GM10847 (cell line): ENCODE results near the gene PLA2G4B.

ENCODE experiments used
- POLR2A ChIP-seq: IDR thresholded peaks from 2 replicates; pipeline ENCODE4 v1.6.1; 2011; ENCODE audit not compliant: insufficient read length; ENCODE audit errors: extremely low read depth

PLA2G4B gene

GRCh38 chr15:41892621-41893421, 54.2 kb downstream of the PLA2G4B start:
- TF ChIP-seq POLR2A = no peak

- no peak for TF ChIP-seq POLR2A
Observed at GRCh38 chr15:41893422-41894250, 55.0 kb downstream of the PLA2G4B start, which contains the start of gene SPTBN5. Gene SPTBN5, minus strand, starts transcription at chr15:41894053. Its CDS starts 556 bp downstream, at chr15:41893497.

GRCh38 chr15:41894251-41894790, 55.7 kb downstream of the PLA2G4B start:
- no peak for TF ChIP-seq POLR2A

- no peak for TF ChIP-seq POLR2A
Observed at GRCh38 chr15:41894791-41895463, 56.3 kb downstream of the PLA2G4B start.

- no peak for TF ChIP-seq POLR2A
Observed at GRCh38 chr15:41895491-41895890, 56.8 kb downstream of the PLA2G4B start.

- TF ChIP-seq POLR2A = no peak
Observed at GRCh38 chr15:41895957-41896356, 57.3 kb downstream of the PLA2G4B start.

- TF ChIP-seq POLR2A = no peak
Observed at GRCh38 chr15:41896566-41896965, 57.9 kb downstream of the PLA2G4B start.

- no peak for TF ChIP-seq POLR2A
Observed at GRCh38 chr15:41897363-41897799, 58.7 kb downstream of the PLA2G4B start.
